K562 (cell line): ENCODE data around the gene ANKRD33.

Source experiments
- FOXA3 ChIP-seq, 2 experiments: fragments of 450-650 bp in 1 of 2; sonication (generic) in 1 of 2; formaldehyde crosslinking; IDR thresholded peaks in 1 of 2; conservative IDR thresholded peaks in 1 of 2; 2 replicates each; pipeline versions ENCODE4 v1.4.0 to v1.8.0; 2020 to 2022; ENCODE audit warnings: mild to moderate bottlenecking in 2 of 2, missing genetic modification reagents in 1 of 2
- MXI1 ChIP-seq: IDR thresholded peaks from 2 replicates; pipeline ENCODE4 v1.6.1; 2011; ENCODE audit warnings: low read depth, mild to moderate bottlenecking, improper control_type of control experiment, low read length
- MYNN ChIP-seq, 2 experiments: sonication (generic); formaldehyde crosslinking in 1 of 2; IDR thresholded peaks; 2 replicates each; pipeline versions ENCODE4 v1.5.0 to v1.6.1; 2016 to 2020; ENCODE audit warnings: antibody characterized with exemption in 1 of 2, missing genetic modification reagents in 1 of 2
- SMARCE1 ChIP-seq: fragments of 450-650 bp; IDR thresholded peaks from 2 replicates; pipeline ENCODE4 v1.7.1; 2016; ENCODE audit warnings: mild to moderate bottlenecking
- YY1 ChIP-seq, 3 experiments: IDR thresholded peaks; 2 replicates each; pipeline ENCODE4 v1.6.1; 2011; ENCODE audit warnings: low read length in 2 of 3, mild to moderate bottlenecking in 2 of 3, moderate library complexity in 2 of 3, borderline replicate concordance in 1 of 3, control low read depth in 1 of 3, low read depth in 1 of 3; ENCODE audit not compliant: insufficient read depth in 3 of 3, insufficient replicate concordance in 2 of 3, control insufficient read depth in 1 of 3, insufficient read length in 1 of 3; ENCODE audit errors: extremely low read depth in 1 of 3
- ZNF780A ChIP-seq: fragments of 250-450 bp; sonication (Bioruptor Pico); IDR thresholded peaks from 2 replicates; pipeline ENCODE4 v1.5.0; 2021; ENCODE audit warnings: mild to moderate bottlenecking

- TF ChIP-seq MXI1 (no peak), ZNF780A (CRISPR knock-in tag) (no peak), FOXA3 (CRISPR knock-in tag; conservative IDR thresholded peaks at IDR 0.05 in 1 of 2, IDR thresholded peaks at IDR 0.05 in 1 of 2) (no peak), MYNN (IDR thresholded peaks at IDR 0.05) (no peak), MYNN (CRISPR knock-in tag; IDR thresholded peaks at IDR 0.05) (no peak), YY1 (IDR thresholded peaks at IDR 0.05; ENCODE audit: borderline replicate concordance in 1 of 3, control insufficient read depth in 1 of 3, extremely low read depth in 1 of 3, insufficient read depth in 3 of 3, insufficient read length in 1 of 3, insufficient replicate concordance in 2 of 3, low read depth in 1 of 3, low read length in 2 of 3) (no peak), SMARCE1 (no peak)
These were observed 2.7 kb downstream of the ANKRD33 start for GRCh38 chr12:51890511-51891171.
